Measurements from ENCODE around the gene CCDC38.
"Not testable (repeated sequence)": the region's sequence is repeated elsewhere in the genome, so short reads cannot be mapped to it uniquely, and the experiment has no call there.

- TF ChIP-seq EZH2 (IDR thresholded peaks at IDR 0.05; ENCODE audit: borderline replicate concordance, low read depth, low read length, poor library complexity, severe bottlenecking); CTCF (conservative IDR thresholded peaks at IDR 0.05; ENCODE audit: low read depth, low read length): not testable (repeated sequence)
These were observed 26.7 kb upstream of the CCDC38 start for GRCh38 chr12:95969116-95969515.
